GM04503 (cell line): Measurements from ENCODE around the gene MRPL55.
A peak's percentile ranks its signal among the peaks of the same experiment; 100 is the strongest.

Experiments used
- DNase-seq: peaks from one replicate; pipeline ENCODE4 v3.0.0-alpha.2; 2012; ENCODE audit warnings: low read depth

MRPL55 gene

DNA sequence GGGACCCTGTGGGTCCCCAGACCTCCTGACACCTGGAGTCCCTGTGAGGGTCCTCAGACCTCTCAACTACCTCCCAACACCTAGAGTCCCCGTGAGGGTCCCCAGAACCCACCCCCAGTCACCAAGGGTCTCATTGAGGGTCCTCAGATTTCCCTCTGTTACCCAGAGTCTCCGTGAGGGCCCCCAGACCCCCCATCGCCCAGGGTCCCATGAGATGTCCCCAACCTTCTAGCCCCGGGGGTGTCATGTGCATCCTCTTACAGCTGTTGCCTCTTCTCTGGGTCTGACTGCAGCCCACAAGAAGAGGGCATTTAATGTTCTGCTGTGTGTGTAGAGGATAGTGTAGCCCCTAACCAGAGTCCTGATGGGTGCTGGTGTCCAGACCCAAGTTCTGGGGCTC, 38.7 kb upstream of the MRPL55 start:
- no peak for DNase-seq

GRCh38 chr1:228147151-228147693, 38.1 kb upstream of the MRPL55 start:
- no peak for DNase-seq

DNA sequence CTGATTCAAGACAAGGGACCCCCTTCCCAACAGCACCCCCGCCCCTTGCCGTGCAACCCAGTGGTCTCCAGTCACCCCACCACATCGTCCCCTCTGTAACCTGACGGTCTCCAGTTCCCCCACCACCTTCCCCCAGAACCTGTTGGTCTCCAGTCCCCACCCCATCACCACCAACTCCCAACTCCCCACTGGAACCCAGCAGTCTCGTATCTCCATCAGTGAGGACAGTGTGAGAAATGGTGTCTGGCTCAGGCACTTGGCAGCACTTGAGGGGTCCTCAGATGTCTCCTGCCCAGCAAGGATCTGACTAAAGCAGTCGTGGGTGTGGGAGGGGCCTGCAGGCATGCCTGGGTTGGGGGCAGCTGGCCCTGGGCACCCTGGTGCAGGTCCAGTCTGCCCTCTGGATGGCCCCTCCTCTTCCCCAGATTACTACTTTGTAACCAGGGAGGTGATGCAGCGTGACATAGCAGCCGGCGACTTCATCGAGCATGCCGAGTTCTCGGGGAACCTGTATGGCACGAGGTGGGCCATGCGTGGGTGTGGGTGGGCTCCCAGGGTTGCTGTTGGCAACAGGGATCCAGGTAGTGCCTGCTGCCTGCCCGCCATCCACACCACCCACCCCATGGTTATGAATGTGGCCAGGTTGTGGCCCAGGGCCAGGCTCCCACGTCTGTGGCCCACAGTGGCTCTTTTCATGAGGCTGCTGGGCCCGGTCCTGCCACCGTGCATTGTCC, 37.5 kb upstream of the MRPL55 start:
- no peak for DNase-seq

DNA sequence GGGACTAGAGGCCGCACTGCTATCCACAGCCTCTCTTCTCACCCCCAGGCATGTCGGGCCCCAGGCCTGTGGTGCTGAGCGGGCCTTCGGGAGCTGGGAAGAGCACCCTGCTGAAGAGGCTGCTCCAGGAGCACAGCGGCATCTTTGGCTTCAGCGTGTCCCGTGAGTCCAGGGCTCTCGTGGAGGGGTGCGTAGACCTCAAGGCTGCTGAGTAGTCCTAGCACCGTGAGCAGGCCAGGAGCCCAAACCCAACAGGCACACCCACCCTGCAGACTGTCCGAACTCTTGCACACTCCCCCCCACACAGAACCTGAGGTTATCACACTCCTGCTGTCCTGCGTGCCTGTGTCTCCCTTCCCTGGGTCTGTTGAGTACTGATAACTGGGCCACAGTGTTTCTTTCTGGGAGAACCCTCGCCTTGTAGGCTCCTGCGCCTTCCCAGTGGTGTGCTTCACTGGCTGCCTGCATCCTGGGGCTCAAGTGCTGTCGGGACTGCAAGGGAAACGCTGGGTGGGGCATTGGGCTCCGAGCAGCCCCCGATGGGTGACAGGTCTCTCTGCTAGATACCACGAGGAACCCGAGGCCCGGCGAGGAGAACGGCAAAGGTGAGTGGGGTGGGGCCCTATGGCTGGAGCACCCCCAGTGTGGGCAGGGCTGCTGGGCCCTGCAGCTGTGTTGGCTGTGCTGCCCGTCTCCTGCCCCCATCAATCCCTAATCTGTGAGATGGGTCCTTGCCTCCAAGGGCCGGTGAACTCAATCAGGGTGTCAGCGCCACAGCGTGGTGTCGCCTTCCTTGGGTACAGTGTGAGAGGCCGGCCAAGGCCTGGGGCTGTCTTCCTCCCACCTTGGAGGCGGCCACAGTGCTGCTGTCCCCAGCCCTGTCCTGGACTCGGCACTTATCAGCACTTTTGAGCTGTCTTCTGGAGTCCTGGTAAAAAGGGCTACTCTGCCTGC, 36.6 kb upstream of the MRPL55 start:
- DNase-seq = no peak

GRCh38 chr1:228144993-228145343, 35.9 kb upstream of the MRPL55 start:
- DNase-seq = no peak

- DNase-seq = no peak
Observed at GRCh38 chr1:228144193-228144992, 35.3 kb upstream of the MRPL55 start.

DNA sequence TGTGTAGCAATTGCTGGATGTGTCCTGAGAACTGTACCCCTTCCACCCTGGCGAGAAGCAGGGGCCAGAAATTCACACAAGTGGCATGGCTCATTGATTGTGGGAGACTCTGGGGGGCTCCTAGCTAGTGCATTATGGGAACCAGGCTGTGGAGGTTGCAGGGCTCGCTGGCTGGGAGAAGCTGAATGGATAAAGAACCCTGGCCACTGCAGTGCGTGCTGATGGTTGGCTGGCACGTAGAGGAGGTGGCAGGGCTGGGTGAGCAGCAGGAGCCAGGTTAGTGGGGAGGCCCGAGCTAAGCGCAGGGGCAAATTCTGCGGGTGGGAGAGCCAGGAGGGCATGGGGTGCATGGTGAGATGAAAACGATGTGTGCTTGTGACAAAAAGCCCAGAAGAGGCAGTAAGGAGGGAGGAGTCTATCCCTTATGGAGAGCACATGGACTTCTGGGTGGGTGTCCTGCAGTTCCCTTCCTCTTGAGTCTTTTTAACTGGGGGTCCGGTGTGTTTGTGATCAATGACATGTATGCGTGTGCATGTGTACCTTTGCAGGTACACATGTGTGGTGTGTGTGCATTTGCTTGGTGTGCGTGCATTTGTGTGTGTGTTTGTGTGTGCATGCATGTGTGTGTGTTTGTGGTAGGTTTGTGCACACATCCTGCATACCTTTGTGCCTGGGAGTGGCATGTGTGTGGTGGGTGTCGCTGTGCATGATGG, 34.5 kb upstream of the MRPL55 start:
- DNase-seq = no peak

GRCh38 chr1:228142701-228143136, 33.6 kb upstream of the MRPL55 start:
- no peak for DNase-seq

DNA sequence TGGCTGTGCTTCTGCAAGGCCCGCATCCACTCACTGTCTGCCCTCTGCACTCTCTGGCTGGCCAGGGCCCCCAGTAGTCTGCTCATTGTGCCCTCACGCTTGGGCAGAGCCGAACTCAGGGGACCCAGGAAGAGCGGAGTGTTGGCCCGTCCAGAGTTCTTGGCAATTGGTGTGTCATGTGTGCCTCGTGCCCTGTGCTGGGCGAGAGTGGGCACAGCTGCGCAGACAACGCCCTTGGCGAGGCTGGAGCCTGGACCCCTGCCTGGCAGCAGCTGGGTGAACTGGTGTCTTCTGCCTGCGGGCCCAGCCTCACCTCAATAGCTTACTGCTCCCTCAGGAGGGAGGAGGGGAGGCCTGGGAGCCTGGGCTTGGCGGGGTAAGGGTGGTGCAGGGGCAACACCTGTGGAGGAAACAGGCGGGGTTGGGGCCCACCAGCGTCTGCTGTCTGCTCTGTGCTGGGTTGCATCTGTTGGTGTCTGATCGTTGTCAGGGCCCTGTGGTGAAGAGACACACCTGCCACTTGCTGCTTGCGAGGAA, 33.1 kb upstream of the MRPL55 start:
- no peak for DNase-seq

DNA sequence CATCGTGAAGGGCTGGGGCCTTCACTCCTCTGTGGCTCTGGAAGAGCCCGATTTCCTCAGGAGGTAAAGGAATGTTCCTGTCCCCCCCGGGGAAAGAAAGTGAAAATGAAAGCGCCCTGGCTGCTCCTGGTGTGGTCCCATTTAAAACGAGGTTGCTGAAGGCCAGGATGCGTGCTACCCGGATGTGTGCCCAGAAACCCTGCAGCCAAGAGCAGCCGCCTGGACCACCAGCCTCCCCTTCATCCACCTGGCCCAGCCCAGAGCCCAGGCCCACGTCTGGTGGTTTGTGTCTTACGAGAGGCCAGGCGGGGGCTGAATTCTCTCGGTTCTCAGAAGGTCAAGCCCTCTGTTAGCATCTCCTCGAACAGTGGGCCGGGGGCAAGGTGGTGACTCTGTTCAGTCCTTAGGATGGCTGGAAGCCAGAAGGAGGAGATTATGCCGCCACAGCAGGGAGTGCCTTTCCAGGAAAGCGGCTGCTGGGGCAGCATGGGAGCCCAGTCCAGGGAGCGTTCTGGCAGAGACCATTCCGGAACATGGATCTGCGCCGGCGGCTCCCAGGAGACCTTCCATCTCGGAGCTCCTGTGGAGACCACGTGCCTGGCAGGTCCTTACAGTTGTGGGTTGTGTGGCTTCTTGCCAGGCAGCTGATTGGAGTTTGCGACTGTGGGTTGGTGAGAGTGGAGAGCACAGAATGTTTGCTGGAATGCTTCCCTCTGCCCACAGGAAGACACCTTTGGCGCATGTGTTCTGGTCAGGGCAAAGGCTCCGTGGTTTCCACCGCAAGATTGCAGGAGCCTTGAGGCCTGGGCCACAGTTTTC, 32.3 kb upstream of the MRPL55 start:
- DNase-seq = no peak

DNA sequence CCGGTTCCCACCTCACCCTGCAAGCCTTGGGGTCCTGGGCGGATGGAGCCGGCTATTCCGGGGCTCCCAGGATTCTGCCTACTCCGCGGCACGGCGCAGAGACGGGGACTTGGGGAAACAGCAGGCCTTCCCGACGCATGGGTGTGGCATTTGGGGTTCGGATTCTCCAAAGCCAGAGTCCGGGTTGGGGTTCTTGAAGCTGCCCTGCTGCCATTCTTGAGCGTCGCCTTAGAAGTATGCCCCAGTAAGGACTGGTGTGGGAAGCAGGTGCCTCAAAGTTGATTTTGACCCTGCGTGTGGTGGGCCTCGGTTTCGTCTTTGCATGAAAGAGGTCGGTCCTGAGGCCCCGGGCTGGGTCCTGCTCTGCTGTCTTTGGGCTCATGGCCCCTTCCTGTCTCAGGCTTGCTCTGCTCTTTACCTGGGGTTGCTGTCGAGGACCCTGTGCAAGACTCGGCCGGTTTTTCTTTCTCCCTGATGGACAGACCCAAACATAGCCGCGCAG, 31.7 kb upstream of the MRPL55 start:
- DNase-seq = no peak

GRCh38 chr1:228139931-228140723, 31.0 kb upstream of the MRPL55 start, which contains the start of gene GUK1:
Gene GUK1 (plus strand): TSS chr1:228140279. CDS start chr1:228140303, 24 bp downstream.
- peak; percentile 89 for DNase-seq

- no peak for DNase-seq
Observed at GRCh38 chr1:228139406-228139930, 30.4 kb upstream of the MRPL55 start.

GRCh38 chr1:228136901-228137300, 27.8 kb upstream of the MRPL55 start:
- DNase-seq = no peak

- no peak for DNase-seq
Observed at GRCh38 chr1:228134591-228134990, 25.5 kb upstream of the MRPL55 start.

- no peak for DNase-seq
Observed at GRCh38 chr1:228131766-228132165, 22.7 kb upstream of the MRPL55 start.

DNA sequence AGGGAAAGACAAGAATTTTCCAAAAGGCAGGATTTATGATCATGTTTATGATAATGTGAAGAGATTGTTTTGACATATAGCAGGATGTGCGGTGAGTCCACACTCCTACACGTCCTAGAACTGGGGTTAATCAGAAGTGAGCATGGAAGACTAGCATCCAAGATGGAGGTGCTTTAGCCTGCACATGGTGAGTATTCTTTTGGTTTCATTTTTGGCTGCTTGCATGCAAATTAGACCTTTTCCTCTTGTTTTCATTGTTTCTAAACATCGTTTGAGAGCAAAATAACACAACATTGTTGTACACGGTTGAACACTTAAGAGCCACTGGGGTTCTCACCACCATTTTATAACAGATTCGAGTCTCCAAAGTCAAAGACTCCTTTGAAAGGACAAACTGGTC, 16.1 kb upstream of the MRPL55 start:
- DNase-seq = no peak

DNA sequence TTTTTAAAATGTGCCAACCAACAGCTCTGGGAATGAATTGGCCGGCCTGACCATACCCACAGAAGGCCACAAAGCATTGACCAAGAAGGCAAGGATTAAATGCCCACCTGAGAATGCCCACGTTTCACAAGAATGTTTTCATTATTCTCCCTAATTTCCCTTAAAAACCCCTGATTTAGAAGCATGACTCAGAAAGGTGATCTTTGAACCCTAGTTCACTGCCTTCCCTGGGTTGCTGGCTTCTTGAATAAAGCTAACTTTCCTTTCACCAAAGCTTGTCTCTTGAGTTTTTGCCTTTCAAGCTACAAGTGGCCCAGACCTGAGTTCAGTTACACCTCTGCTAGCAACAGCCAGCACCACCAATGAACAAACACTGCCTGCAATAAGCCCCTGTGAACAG, 14.4 kb upstream of the MRPL55 start:
- no peak for DNase-seq

GRCh38 chr1:228122921-228123441, 13.9 kb upstream of the MRPL55 start:
- DNase-seq = no peak
